Measurements from ENCODE around the gene TDP1. TPM values are rescaled to one million over a fixed set of nuclear protein-coding genes. Genes with fewer than 3 reads are reported as not detected.
"Not testable (repeated sequence)": the region's sequence is repeated elsewhere in the genome, so short reads cannot be mapped to it uniquely, and the experiment has no call there.

Gene TDP1
- total and polyA plus RNA-seq, 5 donors, result 1.3 to 5.4 (median 3.8) TPM

- no peak for DNase-seq
- WGBS, result 78% methylated on average over 2 of the region's 2 CpGs
- no peaks in the 10 kb centered on the region for H3K9me3 ChIP-seq (ENCODE audit: control insufficient read depth, low read length)
- H3K4me1 ChIP-seq (ENCODE audit: control insufficient read depth, insufficient read depth, low read length), result no peaks in the 10 kb centered on the region
- no peak overlapping the region for H3K4me3 ChIP-seq (ENCODE audit: low read length)
- H3K27me3 ChIP-seq (ENCODE audit: control insufficient read depth, insufficient read depth), result no peaks in the 10 kb centered on the region
- no peak overlapping the region for H3K27ac ChIP-seq (ENCODE audit: low read length)
- intact Hi-C loops (cut with DNase I), result no loop called here
- no peak for ATAC-seq
Measured at GRCh38 chr14:90079576-90079975, 123.8 kb downstream of the TDP1 start.

- DNase-seq, result peak in 2 of 3 donors; percentile 51 to 60
- peak overlapping the region; percentile 75 for H3K27ac ChIP-seq (ENCODE audit: low read length)
Measured at GRCh38 chr14:90087433-90087832, 131.7 kb downstream of the TDP1 start.

GRCh38 chr14:90088176-90088575 is 132.4 kb downstream of the TDP1 start:
- 81% methylated on average over 2 of the region's 2 CpGs for WGBS
- Histone ChIP-seq H3K27me3 (ENCODE audit: control insufficient read depth, insufficient read depth) (no peaks in the 10 kb centered on the region), H3K4me1 (ENCODE audit: control insufficient read depth, insufficient read depth, low read length) (no peaks in the 10 kb centered on the region), H3K9me3 (ENCODE audit: control insufficient read depth, low read length) (no peaks in the 10 kb centered on the region), H3K4me3 (ENCODE audit: low read length) (no peak overlapping the region), H3K27ac (ENCODE audit: low read length) (peak overlapping the region; percentile 52)
- DNase-seq, result no peak
- no peak for ATAC-seq
- intact Hi-C loops (cut with DNase I), result no loop called here

More at GRCh38 chr14:90087433-90087832, 131.7 kb downstream of the TDP1 start:
- peak; percentile 94 to 98 for ATAC-seq
- H3K4me3 ChIP-seq (ENCODE audit: low read length), result no peak overlapping the region
- no peaks in the 10 kb centered on the region for H3K9me3 ChIP-seq (ENCODE audit: control insufficient read depth, low read length)
- no peaks in the 10 kb centered on the region for H3K4me1 ChIP-seq (ENCODE audit: control insufficient read depth, insufficient read depth, low read length)
- intact Hi-C loops (cut with DNase I), result no loop called here
- 58% methylated on average over 6 of the region's 6 CpGs for WGBS
- no peaks in the 10 kb centered on the region for H3K27me3 ChIP-seq (ENCODE audit: control insufficient read depth, insufficient read depth)

DNA sequence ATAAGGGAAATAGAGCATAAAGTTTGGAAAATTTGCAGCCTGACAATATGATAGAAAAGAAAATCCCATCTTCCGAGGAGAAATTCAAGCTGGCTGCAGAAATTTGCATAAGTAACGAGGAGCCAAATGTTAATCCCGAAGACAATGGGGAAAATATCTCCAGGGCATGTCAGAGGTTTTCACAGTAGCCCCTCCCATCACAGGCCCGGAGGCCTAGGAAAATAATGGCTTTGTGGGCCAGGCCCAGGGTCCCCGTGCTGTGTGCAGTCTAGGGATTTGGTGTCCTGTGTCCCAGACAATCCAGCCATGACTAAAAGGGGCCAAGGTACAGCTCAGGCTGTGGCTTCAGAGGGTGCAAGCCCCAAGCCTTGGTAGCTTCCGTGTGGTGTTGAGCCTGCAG is 133.8 kb downstream of the TDP1 start:
- H3K27ac ChIP-seq (ENCODE audit: low read length); H3K4me1 ChIP-seq (ENCODE audit: control insufficient read depth, insufficient read depth, low read length); ATAC-seq; H3K4me3 ChIP-seq (ENCODE audit: low read length); DNase-seq; H3K27me3 ChIP-seq (ENCODE audit: control insufficient read depth, insufficient read depth); intact Hi-C loops (cut with DNase I); H3K9me3 ChIP-seq (ENCODE audit: control insufficient read depth, low read length): not testable (repeated sequence)
- WGBS, result 62% methylated on average over 6 of the region's 6 CpGs

DNA sequence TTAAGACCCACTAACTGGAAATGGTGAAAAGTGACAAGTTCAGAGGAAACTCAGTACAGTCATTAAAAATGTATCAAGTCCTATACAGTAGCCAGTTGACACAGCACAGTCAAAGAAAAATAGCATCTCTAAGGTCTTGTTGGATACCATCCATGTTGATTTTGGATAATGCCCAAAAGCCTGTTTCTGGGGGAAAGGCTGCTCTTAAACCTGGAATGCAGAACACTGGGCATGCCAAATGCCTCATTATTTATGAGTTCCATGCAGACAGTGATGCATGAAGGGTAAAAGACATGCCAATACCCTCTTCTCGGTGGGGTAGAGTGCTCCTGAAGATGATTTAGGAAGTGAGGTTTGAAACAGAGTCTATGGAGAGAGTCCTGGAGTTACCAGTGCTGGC is 135.7 kb downstream of the TDP1 start:
- H3K9me3 ChIP-seq (ENCODE audit: control insufficient read depth, low read length), result no peaks in the 10 kb centered on the region
- ATAC-seq, result peak; percentile 38 to 56
- intact Hi-C loops (cut with DNase I), result no loop called here
- WGBS, result 9% methylated on average over 1 of the region's 1 CpG
- H3K27me3 ChIP-seq (ENCODE audit: control insufficient read depth, insufficient read depth), result no peaks in the 10 kb centered on the region
- no peak overlapping the region for H3K4me3 ChIP-seq (ENCODE audit: low read length)
- no peak for DNase-seq
- H3K4me1 ChIP-seq (ENCODE audit: control insufficient read depth, insufficient read depth, low read length), result no peaks in the 10 kb centered on the region
- H3K27ac ChIP-seq (ENCODE audit: low read length), result no peak overlapping the region

GRCh38 chr14:90093942-90094595 is 138.3 kb downstream of the TDP1 start:
- no peak overlapping the region for H3K27ac ChIP-seq (ENCODE audit: low read length)
- WGBS, result 70% methylated on average over 2 of the region's 2 CpGs
- intact Hi-C loops (cut with DNase I), result no loop called here

More at GRCh38 chr14:90093942-90094595, 138.3 kb downstream of the TDP1 start:
- no peaks in the 10 kb centered on the region for H3K9me3 ChIP-seq (ENCODE audit: control insufficient read depth, low read length)
- no peaks in the 10 kb centered on the region for H3K27me3 ChIP-seq (ENCODE audit: control insufficient read depth, insufficient read depth)
- no peaks in the 10 kb centered on the region for H3K4me1 ChIP-seq (ENCODE audit: control insufficient read depth, insufficient read depth, low read length)
- no peak overlapping the region for H3K4me3 ChIP-seq (ENCODE audit: low read length)
- ATAC-seq (no peak), DNase-seq (no peak)

Other genes with a start within 250 kb of the TDP1 start
- 1 to 10 TPM; 3.0 to 4.2 (median 4.1) TPM for gene EFCAB11, start 1.2 kb upstream of the TDP1 start, total RNA-seq
- gene EFCAB11, start 1.2 kb upstream of the TDP1 start, polyA plus RNA-seq, result 4.2 TPM
- gene KCNK13, start 106.1 kb downstream of the TDP1 start, total RNA-seq, result 10 to 100 TPM in 1 of 4 donors, 1 to 10 TPM in 3; 1.7 to 14.2 (median 6.0) TPM
- gene KCNK13, start 106.1 kb downstream of the TDP1 start, polyA plus RNA-seq, result 3.2 TPM

Measured in right cardiac atrium (tissue), 5 donors.